ENCODE results near the gene TCF12. TPM values are rescaled to one million over a fixed set of nuclear protein-coding genes. Genes with fewer than 3 reads are reported as not detected.

TCF12 gene
- total and polyA plus RNA-seq, 2 of the 8 experiments (the other 6 are each of a cell fraction or from before 2014, with no cell fraction given), result 85.8 to 101 TPM

GRCh38 chr15:57025264-57025926 is 107.0 kb downstream of the TCF12 start:
- ChIA-PET POLR2A (ENCODE audit: partially characterized antibody) (interaction anchor here (1.2 kb wide), 1 partner anchor 19 kb away, joined by 3 read pairs; no protein-coding TSS in a partner anchor), CTCF (ENCODE audit: partially characterized antibody) (interaction anchor here (1.0 kb wide), 1 partner anchor 13 kb away, joined by 4 read pairs; no protein-coding TSS in a partner anchor)
- H3K9ac ChIP-seq (replicated peaks in 1 of 4; ENCODE audit: extremely low read depth in 1 of 4, low read depth in 3 of 4, low read length in 3 of 4), result no peak overlapping the region
- no peak overlapping the region for H3K4me2 ChIP-seq (ENCODE audit: insufficient read depth in 1 of 2, low read depth in 2 of 2, low read length in 2 of 2)
- H3K36me3 ChIP-seq (ENCODE audit: control insufficient read depth in 2 of 4, insufficient read depth in 4 of 4, low read length in 3 of 4), result no peaks in the 10 kb centered on the region; a peak in 2 of 8 replicates
- no peak overlapping the region for H3K27ac ChIP-seq (ENCODE audit: low read depth, low read length)
- peaks cover 4% of the 10 kb centered on the region in 2 experiments; a peak in 2 of 4 replicates for H3K9me3 ChIP-seq (ENCODE audit: insufficient read depth in 2 of 2, low read depth in 1 of 2, low read length in 1 of 2)
- FAIRE-seq, result no peak
- H2BK12ac ChIP-seq (ENCODE audit: low read depth, low read length), result no peak overlapping the region
- H3K18ac ChIP-seq (ENCODE audit: extremely low read depth, low read length), result no peak overlapping the region
- no peak overlapping the region; the same call in 1 of the 2 replicates for H4K8ac ChIP-seq (ENCODE audit: extremely low read depth, insufficient read depth, low read length)
- H4K91ac ChIP-seq (replicated peaks; ENCODE audit: insufficient read length, low read length), result no peak overlapping the region
- no peak overlapping the region for H4K5ac ChIP-seq (ENCODE audit: insufficient read length, low read depth, low read length)
- WGBS, 2 experiments (ENCODE audit: extremely low coverage in 1 of 2, insufficient coverage in 1 of 2, insufficient read length in 1 of 2, insufficient replicate concordance in 2 of 2, low coverage in 1 of 2, low lambda C conversion rate in 2 of 2, missing lambda C conversion rate in 1 of 2), result 85% methylated on average over 10 of the region's 10 CpGs; no CpG with 5 or more reads in 1 of the 2 experiments
- H2BK15ac ChIP-seq (ENCODE audit: low read length), result no peak overlapping the region
- no peak overlapping the region for H2BK120ac ChIP-seq (replicated peaks; ENCODE audit: low read depth, low read length)
- no peak overlapping the region for H2BK5ac ChIP-seq (ENCODE audit: low read depth, low read length)
- H3K4me3 ChIP-seq (ENCODE audit: extremely low read depth in 1 of 4, insufficient read depth in 2 of 4, low read depth in 3 of 4, low read length in 4 of 4), result no peak overlapping the region
- H3K56ac ChIP-seq (replicated peaks; ENCODE audit: insufficient read length, low read depth, low read length), result no peak overlapping the region
- no peak overlapping the region for H2AFZ ChIP-seq (ENCODE audit: low read length)
- no peak overlapping the region for H2BK20ac ChIP-seq (ENCODE audit: low read length)
- peaks cover 2% of the 10 kb centered on the region; the same call in 1 of the 2 replicates for H3K79me1 ChIP-seq (ENCODE audit: low read depth, low read length)
- peaks cover 2 to 3% of the 10 kb centered on the region in 2 experiments for H4K20me1 ChIP-seq (replicated peaks in 1 of 2; ENCODE audit: control insufficient read depth in 1 of 2, insufficient read depth in 2 of 2, low read length in 2 of 2)
- no peak overlapping the region for H2AK5ac ChIP-seq (ENCODE audit: low read depth, low read length)
- no peak for DNase-seq (ENCODE audit: low read depth in 1 of 2, low spot score in 2 of 2)
- H3K23ac ChIP-seq (ENCODE audit: insufficient read length), result no peak overlapping the region
- no peak overlapping the region for H3K4ac ChIP-seq (replicated peaks; ENCODE audit: insufficient read length, low read depth, low read length)
- no peaks in the 10 kb centered on the region for H3K23me2 ChIP-seq (ENCODE audit: low read depth, low read length)
- H3K79me2 ChIP-seq (ENCODE audit: control insufficient read depth in 1 of 2, insufficient read depth in 2 of 2, low read length in 2 of 2), result peaks cover 3 to 95% of the 10 kb centered on the region in 2 experiments
- no peaks in the 10 kb centered on the region for H3K27me3 ChIP-seq (replicated peaks in 1 of 4; ENCODE audit: control insufficient read depth in 3 of 4, extremely low read depth in 1 of 4, insufficient read depth in 3 of 4, low read length in 3 of 4)
- H3K4me1 ChIP-seq (replicated peaks in 1 of 4; ENCODE audit: control insufficient read depth in 3 of 4, insufficient read depth in 4 of 4, low read length in 3 of 4), result peaks cover 0 to 3% (median 0%) of the 10 kb centered on the region in 4 experiments; a peak in 1 of 7 replicates
- H3K14ac ChIP-seq (ENCODE audit: insufficient read length), result no peak overlapping the region
- no peak for TF ChIP-seq PHF8 (conservative IDR thresholded peaks at IDR 0.05; ENCODE audit: low read depth, low read length)
- no peak for TF ChIP-seq NANOG (IDR thresholded peaks at IDR 0.05; ENCODE audit: insufficient read depth, low read depth, low read length, poor library complexity, severe bottlenecking)
- no peak for TF ChIP-seq CBX5 (IDR thresholded peaks at IDR 0.05; ENCODE audit: low read depth, low read length)
- TF ChIP-seq CHD1 (IDR thresholded peaks at IDR 0.05; ENCODE audit: low read depth, low read length), result no peak
- no peak for TF ChIP-seq JUND (IDR thresholded peaks at IDR 0.05; ENCODE audit: low read length)
- TF ChIP-seq RXRA (IDR thresholded peaks at IDR 0.05; ENCODE audit: insufficient read depth, low read depth, low read length), result no peak
- TF ChIP-seq NRF1 (IDR thresholded peaks at IDR 0.05; ENCODE audit: low read depth, low read length), result no peak
- TF ChIP-seq KDM5A (IDR thresholded peaks at IDR 0.05; ENCODE audit: low read length), result no peak
- no peak for TF ChIP-seq SRF (IDR thresholded peaks at IDR 0.05; ENCODE audit: low read depth, low read length)
- no peak for TF ChIP-seq SIN3A (conservative IDR thresholded peaks at IDR 0.05 in 1 of 2, IDR thresholded peaks at IDR 0.05 in 1 of 2; ENCODE audit: low read depth in 1 of 2, low read length in 2 of 2)
- no peak for TF ChIP-seq TAF1 (IDR thresholded peaks at IDR 0.05; ENCODE audit: low read depth, low read length)
- TF ChIP-seq SUZ12 (IDR thresholded peaks at IDR 0.05; ENCODE audit: low read length), result no peak
